Prostate gland (tissue), 2 donors: Measurements from ENCODE around the gene MR1.
A peak's percentile ranks its signal among the peaks of the same experiment; 100 is the strongest.

Source experiments
- POLR2A ChIP-seq: fragments of 450-650 bp; IDR thresholded peaks from one replicate; pipeline ENCODE4 v1.6.1; 2016; ENCODE audit warnings: antibody characterized with exemption, mild to moderate bottlenecking
- POLR2AphosphoS5 ChIP-seq: sonication (generic); formaldehyde crosslinking; IDR thresholded peaks from one replicate; pipeline ENCODE4 v1.6.1; 2017; ENCODE audit warnings: antibody characterized with exemption
- TF ChIP-seq, protein P1 (sequence below), 4 experiments: fragments of 200-600 bp in 2 of 4; fragments of 450-650 bp in 2 of 4; sonication (generic) in 2 of 4; IDR thresholded peaks; 1 replicate in 3 of 4; 2 replicates in 1 of 4; pipeline ENCODE4 v1.5.1; 2016 to 2019; ENCODE audit warnings: antibody characterized with exemption in 4 of 4, mild to moderate bottlenecking in 2 of 4, moderate library complexity in 2 of 4

DNA sequence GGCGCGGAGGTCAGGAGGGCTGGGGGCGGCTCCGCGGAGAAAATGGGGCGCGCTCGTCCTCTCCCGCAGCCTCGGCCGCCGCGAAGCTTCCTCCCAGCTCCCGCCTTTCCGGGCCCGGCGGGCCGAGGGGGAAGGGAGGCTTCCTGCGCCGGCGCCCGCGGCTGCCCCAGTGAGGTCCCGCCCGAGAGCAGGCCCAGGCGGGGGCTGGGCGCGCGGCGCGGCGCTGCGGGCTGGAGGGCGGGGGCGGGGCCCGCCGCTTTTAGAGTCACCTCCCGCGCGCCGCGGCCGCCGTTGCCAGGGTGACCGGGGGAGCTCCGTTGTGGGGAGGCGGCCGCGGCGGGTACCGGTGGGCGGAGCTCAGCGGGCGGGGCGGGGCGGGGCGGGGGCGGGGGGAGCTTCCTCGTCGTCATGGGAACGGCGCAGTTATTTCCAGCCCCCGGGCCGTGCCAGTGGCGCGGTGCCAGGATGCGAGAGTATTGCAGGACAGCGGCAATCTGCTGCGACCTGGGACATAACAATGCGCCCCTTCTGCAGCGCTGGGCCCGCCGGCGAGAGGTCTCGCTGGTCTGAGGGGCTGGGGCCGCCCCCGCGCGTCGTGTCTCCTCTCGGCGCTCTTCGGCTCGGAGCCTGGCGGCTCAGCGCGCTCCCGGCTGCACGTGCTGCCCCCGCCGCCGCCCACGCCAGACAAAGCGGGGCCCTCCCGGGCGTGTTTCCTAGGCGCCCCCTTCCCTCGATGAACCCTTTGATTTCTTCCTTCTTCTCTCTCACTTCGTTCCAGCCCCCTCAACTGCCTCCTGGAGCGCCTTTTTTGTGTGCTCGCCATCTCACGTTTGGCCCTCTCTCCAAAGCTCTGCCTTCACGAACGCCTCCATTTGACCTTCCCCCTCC lies 71.6 kb downstream of the MR1 start:
- TF ChIP-seq POLR2A (peak; percentile 84), POLR2AphosphoS5 (peak; percentile 44)
- TF ChIP-seq, protein P1, sequence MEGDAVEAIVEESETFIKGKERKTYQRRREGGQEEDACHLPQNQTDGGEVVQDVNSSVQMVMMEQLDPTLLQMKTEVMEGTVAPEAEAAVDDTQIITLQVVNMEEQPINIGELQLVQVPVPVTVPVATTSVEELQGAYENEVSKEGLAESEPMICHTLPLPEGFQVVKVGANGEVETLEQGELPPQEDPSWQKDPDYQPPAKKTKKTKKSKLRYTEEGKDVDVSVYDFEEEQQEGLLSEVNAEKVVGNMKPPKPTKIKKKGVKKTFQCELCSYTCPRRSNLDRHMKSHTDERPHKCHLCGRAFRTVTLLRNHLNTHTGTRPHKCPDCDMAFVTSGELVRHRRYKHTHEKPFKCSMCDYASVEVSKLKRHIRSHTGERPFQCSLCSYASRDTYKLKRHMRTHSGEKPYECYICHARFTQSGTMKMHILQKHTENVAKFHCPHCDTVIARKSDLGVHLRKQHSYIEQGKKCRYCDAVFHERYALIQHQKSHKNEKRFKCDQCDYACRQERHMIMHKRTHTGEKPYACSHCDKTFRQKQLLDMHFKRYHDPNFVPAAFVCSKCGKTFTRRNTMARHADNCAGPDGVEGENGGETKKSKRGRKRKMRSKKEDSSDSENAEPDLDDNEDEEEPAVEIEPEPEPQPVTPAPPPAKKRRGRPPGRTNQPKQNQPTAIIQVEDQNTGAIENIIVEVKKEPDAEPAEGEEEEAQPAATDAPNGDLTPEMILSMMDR (IDR thresholded peaks at IDR 0.05) = no peak
